MM.1S (cell line): ENCODE results near the gene ANXA9.

Experiments
- EZH2 ChIP-seq: fragments of 300-600 bp; sonication (generic); optimal IDR thresholded peaks from 2 replicates; pipeline ENCODE3; 2017; ENCODE audit warnings: low read depth, mild to moderate bottlenecking, antibody characterized with exemption, low read length, mixed read lengths
- EZH2phosphoT487 ChIP-seq: fragments of 300-600 bp; sonication (generic); IDR thresholded peaks from 2 replicates; pipeline ENCODE4 v1.6.1; 2018; ENCODE audit warnings: antibody characterized with exemption, low read length
- TF ChIP-seq, protein P1 (sequence below): fragments of 300-600 bp; sonication (generic); IDR thresholded peaks from 2 replicates; pipeline ENCODE4 v1.5.1; 2016; ENCODE audit warnings: antibody characterized with exemption, low read length, mixed read lengths

DNA sequence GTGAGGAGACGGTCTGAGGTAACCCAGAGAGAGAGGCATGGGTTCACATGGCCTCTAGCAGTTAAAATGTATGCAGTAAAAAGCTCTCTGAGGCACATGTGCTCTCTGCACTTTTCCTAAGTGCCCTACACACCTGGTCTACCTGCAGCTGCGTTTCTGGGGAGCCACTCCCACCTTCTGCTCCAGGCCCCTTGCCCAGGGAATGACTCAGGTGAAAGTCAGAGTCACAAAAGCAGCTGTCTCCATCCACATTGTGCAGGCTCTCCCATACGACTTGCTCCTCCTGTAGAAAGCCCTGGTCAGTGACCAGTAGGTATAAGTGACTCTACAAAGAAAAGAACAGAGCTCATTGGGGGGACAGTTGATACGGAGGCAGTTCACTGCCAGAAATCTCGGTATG, 15.9 kb downstream of the ANXA9 start:
- TF ChIP-seq, protein P1, sequence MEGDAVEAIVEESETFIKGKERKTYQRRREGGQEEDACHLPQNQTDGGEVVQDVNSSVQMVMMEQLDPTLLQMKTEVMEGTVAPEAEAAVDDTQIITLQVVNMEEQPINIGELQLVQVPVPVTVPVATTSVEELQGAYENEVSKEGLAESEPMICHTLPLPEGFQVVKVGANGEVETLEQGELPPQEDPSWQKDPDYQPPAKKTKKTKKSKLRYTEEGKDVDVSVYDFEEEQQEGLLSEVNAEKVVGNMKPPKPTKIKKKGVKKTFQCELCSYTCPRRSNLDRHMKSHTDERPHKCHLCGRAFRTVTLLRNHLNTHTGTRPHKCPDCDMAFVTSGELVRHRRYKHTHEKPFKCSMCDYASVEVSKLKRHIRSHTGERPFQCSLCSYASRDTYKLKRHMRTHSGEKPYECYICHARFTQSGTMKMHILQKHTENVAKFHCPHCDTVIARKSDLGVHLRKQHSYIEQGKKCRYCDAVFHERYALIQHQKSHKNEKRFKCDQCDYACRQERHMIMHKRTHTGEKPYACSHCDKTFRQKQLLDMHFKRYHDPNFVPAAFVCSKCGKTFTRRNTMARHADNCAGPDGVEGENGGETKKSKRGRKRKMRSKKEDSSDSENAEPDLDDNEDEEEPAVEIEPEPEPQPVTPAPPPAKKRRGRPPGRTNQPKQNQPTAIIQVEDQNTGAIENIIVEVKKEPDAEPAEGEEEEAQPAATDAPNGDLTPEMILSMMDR = no peak
- TF ChIP-seq EZH2 (no peak), EZH2phosphoT487 (no peak)
